GM21619 (cell line): ENCODE measurements around the gene SYT3.
"Not testable (repeated sequence)": the region's sequence is repeated elsewhere in the genome, so short reads cannot be mapped to it uniquely, and the experiment has no call there.

Experiments
- ATAC-seq: cut with Tn5 transposase; IDR thresholded peaks from one replicate; pipeline ENCODE4 v1.9.1; 2021; ENCODE audit not compliant: unreplicated experiment

Gene SYT3

GRCh38 chr19:50636317-50637085 lies 3.2 kb downstream of the SYT3 start:
- ATAC-seq = no peak

GRCh38 chr19:50633973-50634372 lies 5.7 kb downstream of the SYT3 start:
- no peak for ATAC-seq

GRCh38 chr19:50633359-50633758 lies 6.3 kb downstream of the SYT3 start:
- no peak for ATAC-seq

GRCh38 chr19:50632151-50632835 lies 7.4 kb downstream of the SYT3 start:
- ATAC-seq = no peak

- no peak for ATAC-seq
Observed at GRCh38 chr19:50629801-50630200, 9.9 kb downstream of the SYT3 start.

GRCh38 chr19:50629194-50629593 lies 10.5 kb downstream of the SYT3 start:
- ATAC-seq = no peak

GRCh38 chr19:50628551-50628950 lies 11.1 kb downstream of the SYT3 start:
- no peak for ATAC-seq

- no peak for ATAC-seq
Observed at GRCh38 chr19:50628146-50628545, 11.5 kb downstream of the SYT3 start.

GRCh38 chr19:50626795-50627194 lies 12.9 kb downstream of the SYT3 start:
- no peak for ATAC-seq

GRCh38 chr19:50626011-50626410 lies 13.7 kb downstream of the SYT3 start:
- ATAC-seq = no peak

- ATAC-seq = no peak
Observed at GRCh38 chr19:50624949-50625600, 14.6 kb downstream of the SYT3 start.

GRCh38 chr19:50620394-50620906 lies 19.2 kb downstream of the SYT3 start:
- ATAC-seq = not testable (repeated sequence)

GRCh38 chr19:50619184-50619583 lies 20.5 kb downstream of the SYT3 start:
- not testable (repeated sequence) for ATAC-seq

GRCh38 chr19:50618379-50618778 lies 21.3 kb downstream of the SYT3 start:
- ATAC-seq = not testable (repeated sequence)

GRCh38 chr19:50612504-50613404 lies 26.9 kb downstream of the SYT3 start:
- not testable (repeated sequence) for ATAC-seq

GRCh38 chr19:50607874-50608785 lies 31.6 kb downstream of the SYT3 start:
- no peak for ATAC-seq

- ATAC-seq = no peak
Observed at GRCh38 chr19:50607388-50607787, 32.3 kb downstream of the SYT3 start.

GRCh38 chr19:50606059-50606836 lies 33.4 kb downstream of the SYT3 start:
- not testable (repeated sequence) for ATAC-seq
